ENCODE results near the gene PRSS50.
A peak's percentile ranks its signal among the peaks of the same experiment; 100 is the strongest.
"Not testable (repeated sequence)": the region's sequence is repeated elsewhere in the genome, so short reads cannot be mapped to it uniquely, and the experiment has no call there.

The PRSS50 gene

DNA sequence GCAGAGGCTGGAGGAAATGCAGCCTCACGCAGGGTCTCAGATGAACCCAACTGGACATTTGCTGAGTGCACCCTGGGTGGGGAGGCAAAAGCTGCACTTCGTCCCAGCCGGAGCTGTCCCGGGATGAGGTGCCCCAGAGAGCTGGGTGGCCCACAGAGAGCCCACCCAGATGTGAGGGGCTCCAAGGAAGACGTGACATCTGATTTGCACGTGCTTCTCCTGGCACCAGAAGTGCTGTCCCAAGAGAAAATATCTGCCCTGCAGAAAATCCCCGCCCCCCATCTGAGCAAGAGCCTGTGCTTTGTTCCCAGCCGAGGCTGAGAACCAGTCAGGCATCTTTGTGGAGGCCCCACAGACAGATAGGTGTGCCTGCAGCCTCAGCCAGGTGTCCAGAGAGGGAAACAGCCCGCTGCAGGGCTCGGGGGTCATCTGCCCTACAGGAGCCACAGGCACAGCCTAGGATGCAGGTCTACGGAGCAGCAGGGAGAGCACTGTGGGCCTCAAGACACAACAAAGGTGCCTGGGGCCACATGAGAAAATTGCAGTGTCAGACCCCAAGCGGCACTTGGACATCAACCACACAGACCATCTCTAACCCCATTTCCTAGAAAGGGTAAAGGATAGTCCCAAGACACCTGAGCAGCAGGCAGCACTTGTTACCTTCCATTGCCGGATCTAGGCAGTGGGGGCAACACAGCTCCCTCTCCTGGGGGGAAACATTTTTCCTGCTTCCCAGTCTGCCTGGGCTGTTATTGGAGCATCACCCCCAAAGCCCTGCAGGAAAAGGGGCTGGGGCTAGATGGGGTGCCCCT is 10.7 kb downstream of the PRSS50 start:
- DNase-seq, result no peak

DNA sequence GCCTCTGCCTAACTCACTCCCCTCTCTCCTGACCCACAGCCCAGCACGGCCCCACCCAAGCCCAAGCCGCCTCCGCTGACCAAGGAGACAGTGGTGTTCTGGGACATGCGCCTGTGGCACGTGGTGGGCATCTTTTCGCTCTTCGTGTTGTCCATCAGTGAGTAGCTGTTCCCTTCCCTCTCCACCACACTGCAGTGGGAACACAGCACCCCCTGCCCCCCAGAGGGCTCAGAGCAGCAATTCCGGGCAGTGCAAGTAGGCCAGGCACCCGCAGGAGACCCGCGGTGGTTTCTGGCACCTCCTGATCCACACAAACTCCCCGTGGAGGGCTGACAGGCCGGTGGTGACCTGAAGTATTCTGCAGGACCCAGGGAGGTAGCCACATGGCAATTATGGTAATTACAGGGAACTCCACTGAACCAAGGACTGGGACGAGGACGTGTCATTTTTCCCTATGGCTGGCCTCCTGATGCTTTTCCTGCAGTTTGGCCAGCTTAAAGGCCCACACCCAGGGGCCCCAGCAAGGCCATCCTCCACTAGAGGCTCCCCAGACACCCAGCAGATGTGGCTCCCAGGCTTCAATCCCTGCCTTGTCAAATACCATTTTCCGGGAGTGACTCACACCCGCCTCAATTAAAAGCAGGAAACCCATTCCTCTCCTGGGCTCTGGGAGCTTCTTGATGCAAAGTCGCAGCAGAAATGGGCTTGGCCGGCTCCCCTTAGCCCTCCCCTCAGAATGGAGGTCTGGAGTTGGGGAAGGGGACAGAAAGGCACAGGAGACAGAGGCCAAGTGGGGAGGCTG is 11.7 kb downstream of the PRSS50 start:
- DNase-seq, result no peak

DNA sequence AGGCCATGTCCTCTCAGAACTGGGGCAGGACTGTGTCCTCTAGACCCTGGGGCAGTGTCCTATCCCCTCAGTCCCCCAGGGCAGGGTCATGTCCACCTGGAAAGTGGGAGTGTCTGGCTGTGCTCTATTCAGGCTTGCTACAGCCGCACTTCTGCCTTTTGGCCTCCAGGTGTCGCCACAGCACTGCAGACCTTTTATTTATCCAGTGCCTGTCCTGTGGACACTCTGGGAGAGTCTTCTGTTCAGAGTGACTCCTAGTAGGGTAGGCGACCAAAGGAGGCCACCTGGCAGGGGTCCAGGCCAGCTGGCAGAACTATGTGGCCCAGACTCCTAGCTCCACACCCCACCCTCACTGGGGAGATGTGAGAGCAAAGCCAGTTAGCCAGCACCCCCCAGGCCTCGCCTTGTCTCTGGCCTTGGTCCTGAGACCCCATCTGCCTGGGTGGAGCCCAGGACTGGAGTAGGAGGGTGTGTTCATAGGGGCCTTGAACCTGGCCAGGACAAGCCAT is 12.6 kb downstream of the PRSS50 start:
- DNase-seq, result peak; percentile 76

DNA sequence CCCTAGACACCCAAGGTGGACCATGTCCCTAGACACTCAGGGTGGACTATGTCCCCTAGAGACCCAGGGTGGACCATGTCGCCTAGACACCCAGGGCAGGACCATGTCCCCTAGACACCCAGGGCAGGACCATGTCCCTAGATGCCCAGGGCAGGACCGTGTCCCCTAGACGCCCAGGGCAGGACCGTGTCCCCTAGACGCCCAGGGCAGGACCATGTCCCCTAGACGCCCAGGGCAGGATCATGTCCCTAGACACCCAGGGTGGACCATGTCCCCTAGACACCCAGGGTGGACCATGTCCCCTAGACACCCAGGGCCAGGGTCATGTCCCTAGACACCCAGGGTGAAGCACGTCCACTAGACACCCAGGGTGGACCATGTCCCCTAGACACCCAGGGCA is 13.3 kb downstream of the PRSS50 start:
- not testable (repeated sequence) for DNase-seq

DNA sequence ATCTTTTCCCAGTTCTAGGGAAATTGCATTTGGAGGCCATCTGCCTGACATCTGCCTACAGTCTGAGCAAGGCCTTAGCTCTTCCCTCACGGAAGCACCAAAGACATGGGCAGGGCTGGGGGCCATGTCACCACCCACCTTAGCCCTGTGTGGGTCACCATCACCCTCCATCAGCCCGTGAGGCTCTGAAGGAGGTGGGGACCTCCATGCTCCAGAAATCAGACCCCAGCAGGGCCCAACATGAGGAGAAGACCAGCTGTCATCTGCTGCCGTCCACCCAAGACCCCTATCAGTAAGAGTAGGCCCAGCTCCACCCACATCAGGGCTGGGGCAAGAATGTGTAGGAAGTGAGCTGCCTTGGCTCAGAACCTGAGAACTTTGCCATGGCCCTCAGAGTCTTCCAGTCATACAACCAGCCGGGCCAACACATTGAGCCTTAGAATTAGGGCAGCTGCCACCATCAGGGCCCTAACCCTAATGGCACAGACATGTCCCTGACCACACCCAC is 14.6 kb downstream of the PRSS50 start:
- DNase-seq, result no peak

DNA sequence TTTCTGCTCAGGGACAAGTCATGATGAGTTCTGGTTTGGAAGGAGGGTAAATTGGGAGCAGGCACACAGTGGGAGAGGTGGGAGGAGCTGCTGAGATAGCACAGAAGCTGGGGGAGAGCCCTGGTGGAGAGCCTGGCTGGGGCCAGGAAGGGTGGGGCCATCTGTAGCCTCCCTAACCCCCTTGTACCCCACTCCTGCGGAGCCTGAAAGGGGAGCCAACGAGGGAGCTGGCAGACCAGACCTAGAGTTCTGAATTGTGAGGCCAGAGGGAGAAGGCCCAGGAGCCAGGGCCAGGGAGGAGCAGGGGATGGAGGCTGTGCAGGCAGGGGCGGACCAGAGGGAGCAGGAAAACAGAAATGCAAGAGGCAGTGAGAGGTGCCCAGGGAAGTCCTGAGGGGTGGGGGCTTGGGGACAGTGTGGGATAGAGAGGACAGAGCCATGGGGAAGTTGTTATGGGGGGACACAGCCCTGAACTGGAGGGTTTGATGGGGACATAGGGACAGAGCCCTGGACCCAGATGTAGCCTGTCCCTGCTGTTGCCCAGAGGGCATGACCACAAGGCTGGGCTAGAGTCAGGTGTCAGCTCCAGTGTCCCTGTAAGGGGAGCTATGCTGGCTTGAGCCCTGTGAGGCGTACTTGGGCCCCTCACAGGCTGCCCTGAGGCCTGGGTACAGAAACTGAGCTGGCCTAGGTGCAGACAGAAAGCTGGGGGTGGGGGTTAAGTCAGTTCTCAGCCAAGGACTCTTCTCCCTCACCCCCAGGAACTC is 15.2 kb downstream of the PRSS50 start:
- no peak for DNase-seq

DNA sequence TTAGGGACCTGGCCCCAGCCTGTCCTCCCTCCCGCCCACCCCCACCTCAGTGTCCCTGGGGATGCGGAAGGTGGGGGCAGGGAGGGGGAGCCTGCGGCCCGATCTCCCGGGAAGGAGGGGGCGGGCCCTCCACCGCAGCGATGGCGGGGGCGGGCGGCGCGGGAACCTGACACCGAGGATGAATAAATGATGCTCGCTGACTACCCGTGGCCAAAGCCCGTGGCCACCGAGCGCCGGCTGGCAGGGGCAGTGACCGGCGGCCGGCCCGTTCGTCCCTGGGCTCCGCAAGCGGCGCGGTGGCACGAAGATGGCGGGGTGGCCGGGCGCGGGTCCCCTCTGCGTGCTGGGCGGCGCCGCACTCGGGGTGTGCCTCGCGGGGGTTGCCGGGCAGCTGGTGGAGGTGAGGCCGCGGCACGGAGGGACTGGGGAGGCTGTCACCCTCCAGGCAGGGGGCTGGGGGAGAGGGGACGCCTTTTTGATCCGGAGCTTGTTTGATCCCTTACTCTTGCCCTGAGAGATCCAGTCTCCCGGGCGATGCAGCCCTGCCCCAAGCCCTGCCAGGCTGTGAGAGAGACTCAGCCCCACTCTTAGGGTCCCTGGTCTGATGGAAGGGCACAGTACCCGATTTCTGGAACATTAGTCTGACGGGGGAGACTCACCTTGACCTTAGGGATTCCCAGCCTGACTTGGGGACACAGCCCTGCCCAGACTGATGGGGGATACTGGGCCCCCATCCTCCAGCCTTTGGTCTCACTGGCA is 16.3 kb downstream of the PRSS50 start, which contains the start of gene TMIE:
Gene TMIE, plus strand, starts transcription at position 212 of the 759 bp plus-strand sequence. Its CDS starts 96 bp downstream, at position 308.
- no peak for DNase-seq

DNA sequence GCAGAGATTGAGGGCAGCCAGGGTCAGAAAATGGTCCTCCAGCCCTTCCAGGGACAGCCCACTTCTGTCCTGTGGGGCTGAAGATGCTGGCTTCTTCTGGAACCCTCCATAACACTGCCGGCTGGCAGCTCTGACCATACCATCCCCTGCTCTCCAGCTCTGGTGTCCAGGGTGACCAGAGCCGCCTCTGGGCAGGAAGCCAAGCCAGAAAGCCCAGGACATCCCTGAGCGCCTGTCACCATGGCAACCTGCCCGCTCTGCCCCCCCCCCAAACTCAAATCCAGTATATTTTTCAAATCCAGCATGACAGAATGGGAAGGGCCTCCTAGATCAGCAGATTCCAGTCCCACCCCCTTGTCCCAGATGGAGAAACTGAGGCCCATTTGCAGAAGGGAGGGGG is 16.9 kb downstream of the PRSS50 start:
- no peak for DNase-seq

DNA sequence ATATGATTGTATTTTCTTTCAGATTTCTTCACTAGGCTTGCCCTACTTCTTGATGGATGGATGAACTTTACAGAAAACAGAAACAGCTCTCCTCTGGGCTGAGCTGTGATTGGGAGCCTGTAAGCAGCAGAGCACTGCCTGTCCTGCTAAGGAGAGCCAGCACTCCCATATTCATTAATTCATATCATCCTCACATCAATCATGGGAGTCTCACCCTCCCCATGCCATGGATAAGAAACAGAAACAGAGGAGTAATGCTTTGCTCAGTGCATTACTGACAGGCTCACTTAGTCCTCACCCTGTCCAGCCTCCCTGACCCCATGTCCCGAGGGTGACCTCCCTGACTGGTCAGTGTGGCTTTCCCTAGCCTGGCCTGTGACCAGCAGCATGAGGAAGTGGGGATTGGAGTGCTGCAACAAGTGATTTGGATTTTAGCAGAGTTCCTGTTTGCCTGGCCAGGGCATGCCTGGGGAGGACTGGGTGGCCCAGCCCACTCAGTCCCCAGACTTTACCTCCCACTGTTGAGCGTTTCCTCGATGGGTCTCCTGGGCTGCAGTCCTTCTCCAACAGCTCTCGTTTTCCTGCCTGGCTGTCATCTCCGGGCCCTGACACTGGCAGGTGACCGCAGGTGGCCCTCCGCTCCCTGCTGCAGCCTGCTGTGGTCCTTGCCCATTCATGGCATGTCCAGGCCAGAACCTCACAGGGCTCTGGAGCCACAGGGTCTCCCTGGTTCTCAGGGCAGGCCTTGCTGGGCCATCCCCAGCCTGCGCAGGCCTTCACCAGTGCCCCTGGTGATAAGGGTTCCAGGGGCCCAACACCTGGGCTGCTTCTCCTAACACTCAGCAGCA is 17.8 kb downstream of the PRSS50 start:
- no peak for DNase-seq

DNA sequence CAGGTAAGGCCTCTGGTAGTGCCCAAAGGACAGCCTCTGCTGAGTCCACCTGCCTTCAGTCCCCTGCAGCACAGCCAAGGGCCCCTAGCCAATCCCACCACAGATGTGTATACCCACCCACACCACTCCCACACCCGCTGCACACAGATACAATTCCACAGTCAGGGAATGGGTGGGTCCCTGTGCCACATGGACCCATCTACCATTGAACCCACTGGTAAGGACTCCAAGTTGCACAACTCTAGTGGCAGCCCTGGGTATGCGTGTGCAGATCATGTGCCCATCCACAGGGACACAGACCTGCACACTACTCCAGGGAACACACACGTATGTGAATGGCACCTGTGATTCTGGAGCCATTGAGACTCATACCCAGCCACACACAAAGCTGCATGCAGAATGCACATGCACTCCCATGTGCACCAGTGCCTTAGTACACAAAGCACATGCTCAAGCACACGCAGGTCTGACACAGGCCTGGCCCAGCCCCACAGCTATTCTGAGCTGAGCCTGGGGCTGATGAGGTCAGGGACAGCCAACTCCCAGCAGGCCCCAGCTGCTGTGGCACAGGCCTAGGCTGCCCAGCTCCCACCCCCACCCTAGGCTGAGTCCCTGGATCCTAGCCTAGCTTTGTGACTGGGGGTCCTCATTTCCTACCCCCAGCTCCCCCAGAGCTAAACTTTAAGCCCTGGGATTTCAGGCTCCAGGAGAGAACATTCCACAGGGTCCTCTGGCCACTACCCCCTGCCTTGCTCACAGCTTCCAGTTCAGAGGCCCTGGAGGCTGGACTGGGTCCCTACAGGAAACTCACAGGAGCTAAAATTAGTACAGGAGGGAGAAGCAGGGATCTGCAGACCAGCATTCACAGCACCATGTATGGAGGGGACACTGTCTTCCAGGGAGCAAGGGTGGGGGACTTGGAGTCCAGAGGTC is 21.4 kb downstream of the PRSS50 start:
- DNase-seq, result no peak

DNA sequence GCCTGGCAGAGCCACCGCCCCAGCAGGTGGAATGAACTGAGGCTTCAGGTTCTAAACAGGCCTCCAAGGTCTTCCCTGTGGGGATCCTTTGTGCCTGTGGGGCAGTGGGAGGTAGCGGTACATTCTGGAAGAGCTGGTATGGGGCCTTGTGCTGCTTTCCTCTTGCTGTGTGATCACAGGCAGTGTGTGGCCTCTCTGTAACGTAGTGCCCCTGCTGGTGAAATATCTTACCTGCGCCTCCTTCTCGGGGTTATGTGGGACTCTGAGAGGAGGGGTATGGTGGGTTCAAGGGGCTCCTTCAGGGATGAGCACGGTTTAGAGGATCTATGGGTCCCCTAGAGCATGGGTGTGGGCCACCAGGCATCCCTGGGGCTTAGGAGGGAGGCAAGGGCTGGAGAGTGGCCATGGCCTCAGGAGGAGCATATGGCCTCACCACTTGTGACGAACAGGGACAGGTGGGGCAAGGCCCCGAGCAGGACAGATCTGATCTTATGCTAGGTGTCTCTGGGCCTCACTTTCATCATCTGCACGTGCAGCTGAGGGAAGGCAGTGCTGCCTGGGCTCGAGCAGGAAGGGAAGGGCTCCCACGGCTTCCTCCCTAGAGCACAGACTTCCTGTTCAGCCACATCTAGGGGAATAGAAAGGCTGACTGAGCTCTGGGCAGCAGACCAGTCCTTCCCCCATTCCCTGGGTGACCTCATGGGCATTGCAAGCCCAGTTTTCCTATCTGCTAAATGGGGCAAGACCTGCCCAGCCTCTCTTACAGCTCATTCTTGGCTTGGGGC is 22.3 kb downstream of the PRSS50 start:
- peak; percentile 55 for DNase-seq

DNA sequence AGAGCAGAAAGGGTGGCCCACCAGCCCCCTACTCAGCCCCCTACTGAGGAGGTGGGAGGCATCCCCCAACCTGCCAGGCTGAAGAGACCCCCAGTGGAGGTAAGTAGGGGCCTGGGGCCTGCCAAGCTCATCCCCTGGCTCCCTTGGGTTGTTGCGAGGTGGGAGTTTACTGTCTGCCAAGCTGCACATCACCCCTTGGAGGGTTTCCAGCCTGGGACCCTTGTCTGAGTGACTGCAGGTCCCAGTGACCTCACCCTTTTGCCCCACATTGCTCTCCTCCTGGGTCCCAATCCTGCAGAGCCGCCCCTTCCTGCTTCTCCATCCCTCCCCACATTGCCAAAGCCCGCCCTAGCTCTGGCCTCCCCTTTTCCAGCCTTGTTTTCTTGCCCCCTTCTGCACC is 23.1 kb downstream of the PRSS50 start:
- DNase-seq, result no peak

DNA sequence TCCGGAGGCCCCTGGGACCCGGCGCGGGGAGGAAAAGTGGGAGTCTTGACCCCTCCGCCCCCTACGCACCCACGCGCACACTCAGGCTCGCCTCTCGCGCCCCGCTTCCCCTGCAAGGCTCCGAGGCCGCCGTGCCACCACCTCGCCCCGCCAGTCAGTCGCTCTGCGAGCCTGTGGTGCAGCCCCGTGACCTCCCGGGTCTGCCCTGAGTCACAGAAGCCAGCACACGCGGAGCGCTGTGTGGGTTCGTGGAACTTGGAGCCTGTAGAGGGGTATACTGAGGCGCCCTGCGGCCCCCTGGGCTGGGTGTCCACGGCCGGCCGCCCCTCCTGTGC is 23.8 kb downstream of the PRSS50 start:
- DNase-seq, result peak; percentile 17

DNA sequence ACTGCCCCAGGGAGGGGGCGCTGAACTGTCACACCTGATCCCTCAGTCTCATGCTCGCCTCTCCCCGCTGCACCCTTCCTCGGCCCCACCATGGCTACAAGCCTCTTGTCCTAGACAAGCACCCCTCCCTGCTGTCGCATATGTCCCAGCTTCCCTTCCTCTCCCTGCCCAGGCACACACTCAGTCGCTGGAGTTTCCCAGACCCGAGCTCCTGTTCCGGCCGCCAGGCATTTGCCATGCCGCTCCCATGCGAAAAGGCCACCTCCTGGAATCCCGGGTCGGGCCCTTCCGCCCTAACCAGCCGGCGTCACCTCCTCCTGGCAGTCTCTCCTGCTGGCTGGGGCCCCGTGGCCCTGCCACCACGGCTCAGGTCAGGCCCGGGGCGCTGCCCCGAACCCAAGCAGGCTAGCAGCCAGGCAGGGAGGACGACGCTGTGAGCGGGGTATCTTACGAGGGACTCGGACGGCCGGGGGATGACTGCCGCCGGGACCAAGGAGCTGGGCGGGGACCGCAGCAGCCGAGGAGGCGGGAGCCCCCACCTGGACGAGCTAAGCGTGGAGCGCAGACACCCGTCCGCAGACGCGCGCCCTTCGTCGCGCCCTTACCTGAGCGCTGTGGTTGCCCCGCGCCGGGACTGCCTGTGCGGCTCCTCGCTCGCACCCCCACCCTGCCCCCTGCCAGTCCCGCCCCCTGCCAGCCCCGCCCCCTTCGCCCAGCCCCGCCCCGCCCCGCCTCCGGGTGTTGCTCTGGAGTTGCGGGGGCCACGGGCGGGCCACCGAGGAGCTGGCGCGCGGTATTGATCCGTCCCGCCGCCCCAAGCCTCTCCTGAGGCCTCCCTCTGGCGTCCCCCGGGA is 24.4 kb downstream of the PRSS50 start, which contains the start of gene ALS2CL:
Gene ALS2CL, minus strand, starts transcription at position 642 of the 854 bp plus-strand sequence. CDS start 4,239 bp downstream, outside the sequence.
- DNase-seq, result peak; percentile 44

DNA sequence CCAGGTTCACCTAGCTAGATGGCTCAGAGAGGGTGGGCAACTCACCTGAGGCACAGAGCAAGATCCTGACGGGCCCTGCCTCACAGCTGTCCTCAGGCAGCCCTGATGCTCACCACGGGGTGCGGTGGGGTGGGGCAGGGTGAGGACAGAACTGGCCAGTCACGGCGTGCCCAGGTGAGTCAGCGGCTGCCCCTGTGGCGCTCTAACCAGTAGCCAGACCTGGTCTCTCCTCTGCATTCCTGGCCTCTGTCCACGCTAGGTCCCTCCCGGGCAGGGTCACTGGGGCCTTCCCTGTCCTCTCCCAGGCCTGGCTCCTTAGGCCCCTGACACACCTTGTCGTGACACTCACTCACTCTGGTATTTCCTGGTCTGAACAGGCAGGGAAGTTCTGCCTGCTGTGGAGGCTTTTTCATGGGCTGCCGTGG is 25.1 kb downstream of the PRSS50 start:
- no peak for DNase-seq

DNA sequence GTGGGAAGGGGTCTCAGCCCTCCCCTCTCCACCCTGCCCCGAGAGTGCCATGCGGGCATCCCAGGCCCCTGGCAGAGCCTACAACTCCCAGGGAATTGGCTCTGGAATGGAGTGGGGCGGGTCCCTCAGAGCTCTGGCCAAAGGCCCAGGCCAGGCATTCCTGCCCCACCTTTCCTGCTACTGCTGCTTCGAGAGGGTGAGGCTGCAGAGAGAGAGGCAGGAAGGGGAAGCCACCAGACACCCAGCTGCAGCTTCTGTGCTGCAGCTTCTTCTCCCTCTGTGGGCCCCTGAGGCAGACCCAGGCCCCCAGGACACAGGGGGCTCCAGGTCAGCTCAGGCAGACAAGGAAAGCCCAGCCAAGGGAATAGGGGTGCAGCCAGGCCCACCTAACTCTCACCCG is 26.9 kb downstream of the PRSS50 start:
- DNase-seq, result no peak

DNA sequence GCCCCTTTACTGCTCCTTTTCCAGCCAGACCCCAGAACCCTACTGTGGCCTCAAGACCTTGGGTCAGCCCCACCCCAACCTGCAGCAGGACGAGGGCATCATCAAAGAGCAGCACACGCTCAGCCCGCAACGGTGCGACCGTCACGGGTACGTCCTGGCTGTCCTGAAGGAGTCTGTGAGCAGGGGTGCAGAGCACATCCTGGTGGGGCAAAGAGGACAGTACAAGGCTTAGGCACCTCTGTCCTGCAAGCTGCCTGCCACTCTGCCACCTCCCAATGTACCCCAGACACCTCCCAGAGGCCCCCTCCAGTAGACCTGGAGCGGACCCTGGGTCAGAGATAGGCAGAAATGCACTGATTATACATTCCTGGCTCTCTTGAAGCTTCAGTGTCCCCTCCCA is 32.2 kb downstream of the PRSS50 start:
- DNase-seq, result no peak

DNA sequence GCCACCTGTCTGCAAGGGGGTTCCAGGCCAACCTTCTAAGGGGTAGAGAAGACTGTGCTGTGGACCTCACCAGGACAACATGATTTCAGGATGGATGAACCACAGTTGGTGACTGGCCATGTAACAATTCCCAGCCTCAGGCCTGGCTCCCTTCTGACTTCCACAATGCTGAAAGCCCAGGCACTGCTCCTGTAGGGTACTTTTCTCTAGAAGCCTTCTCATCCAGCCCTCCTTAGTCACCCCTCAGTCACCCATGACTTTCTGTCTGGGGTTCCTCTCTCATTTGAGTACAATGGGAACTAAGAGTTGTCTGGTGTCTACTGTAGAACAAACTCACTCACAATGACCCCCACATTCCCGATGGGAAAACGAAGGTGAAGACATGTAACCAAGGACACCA is 32.8 kb downstream of the PRSS50 start:
- DNase-seq, result no peak

Data from activated CD4-positive, alpha-beta T cell treated with anti-CD3 and anti-CD28 coated beads, Interleukin-2, Interleukin-6, amounts not matched to agents 100 ng/mL and 50 ng/mL, durations not matched to agents 16 hours and 8 hours (primary cell).